ENCODE results near the gene CBLL2.

GRCh38 chrX:22315151-22315550, 42.4 kb downstream of the CBLL2 start:
- no peak for TF ChIP-seq ZNF274 (IDR thresholded peaks at IDR 0.05; ENCODE audit: low read depth, low read length)
- no peak for TF ChIP-seq YY1 (IDR thresholded peaks at IDR 0.05; ENCODE audit: insufficient read depth, insufficient read length)
- no peak for TF ChIP-seq SUZ12 (IDR thresholded peaks at IDR 0.05; ENCODE audit: extremely low read depth, insufficient read depth, insufficient read length)

All from NT2/D1 (cell line).